ENCODE data around the gene CBX6.

The CBX6 gene

DNA sequence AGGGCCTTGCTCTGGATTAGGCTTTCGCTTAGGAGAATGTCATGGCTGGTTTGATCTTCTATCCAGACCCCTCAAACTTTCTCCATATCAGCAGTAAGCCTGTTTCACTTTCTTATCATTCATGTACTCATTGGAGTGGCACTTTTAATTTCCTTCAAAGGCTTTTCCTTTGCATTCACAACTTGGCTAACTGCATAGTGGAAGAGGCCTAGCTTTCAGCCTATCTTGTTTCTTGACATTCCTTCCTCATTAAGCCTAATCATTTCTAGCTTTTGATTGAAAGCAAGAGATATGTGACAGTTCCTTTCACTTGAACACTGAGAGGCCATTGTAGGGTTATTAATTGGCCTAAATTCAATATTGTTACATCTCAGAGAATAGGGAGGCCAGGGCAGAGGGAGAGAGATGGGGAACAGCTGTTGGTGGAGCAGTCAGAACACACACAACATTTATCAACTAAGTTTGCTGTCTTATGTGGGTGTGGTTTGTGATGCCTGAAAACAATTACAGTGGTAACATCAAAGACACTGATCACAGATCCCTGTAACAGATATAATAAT is 47.7 kb upstream of the CBX6 start:
- H3K4me1 ChIP-seq (ENCODE audit: insufficient read depth, low read length) = no peaks in the 10 kb centered on the region
- no peaks in the 10 kb centered on the region; the same call in 1 of the 2 replicates for H4K20me1 ChIP-seq (ENCODE audit: insufficient read depth, low read length)
- no peak overlapping the region for H3K4me2 ChIP-seq (ENCODE audit: insufficient read depth, low read length)
- H3K4me3 ChIP-seq (ENCODE audit: low read depth in 1 of 2, low read length in 2 of 2) = no peak overlapping the region
- no peak overlapping the region for H2AFZ ChIP-seq (ENCODE audit: low read depth, low read length)
- ATAC-seq (ENCODE audit: insufficient read depth, low read depth) (no peak), DNase-seq (no peak)
- no peaks in the 10 kb centered on the region for H3K9me3 ChIP-seq (ENCODE audit: insufficient read depth, low read length, severe bottlenecking)
- H3K79me2 ChIP-seq (ENCODE audit: insufficient read depth, low read length) = no peaks in the 10 kb centered on the region
- H3K27me3 ChIP-seq (ENCODE audit: insufficient read depth, low read length, poor library complexity) = no peaks in the 10 kb centered on the region
- no peak overlapping the region for H3K9ac ChIP-seq (ENCODE audit: low read depth, low read length)
- no peak for TF ChIP-seq EZH2 (IDR thresholded peaks at IDR 0.05; ENCODE audit: borderline replicate concordance, low read depth, low read length, severe bottlenecking)
- TF ChIP-seq, protein P1, sequence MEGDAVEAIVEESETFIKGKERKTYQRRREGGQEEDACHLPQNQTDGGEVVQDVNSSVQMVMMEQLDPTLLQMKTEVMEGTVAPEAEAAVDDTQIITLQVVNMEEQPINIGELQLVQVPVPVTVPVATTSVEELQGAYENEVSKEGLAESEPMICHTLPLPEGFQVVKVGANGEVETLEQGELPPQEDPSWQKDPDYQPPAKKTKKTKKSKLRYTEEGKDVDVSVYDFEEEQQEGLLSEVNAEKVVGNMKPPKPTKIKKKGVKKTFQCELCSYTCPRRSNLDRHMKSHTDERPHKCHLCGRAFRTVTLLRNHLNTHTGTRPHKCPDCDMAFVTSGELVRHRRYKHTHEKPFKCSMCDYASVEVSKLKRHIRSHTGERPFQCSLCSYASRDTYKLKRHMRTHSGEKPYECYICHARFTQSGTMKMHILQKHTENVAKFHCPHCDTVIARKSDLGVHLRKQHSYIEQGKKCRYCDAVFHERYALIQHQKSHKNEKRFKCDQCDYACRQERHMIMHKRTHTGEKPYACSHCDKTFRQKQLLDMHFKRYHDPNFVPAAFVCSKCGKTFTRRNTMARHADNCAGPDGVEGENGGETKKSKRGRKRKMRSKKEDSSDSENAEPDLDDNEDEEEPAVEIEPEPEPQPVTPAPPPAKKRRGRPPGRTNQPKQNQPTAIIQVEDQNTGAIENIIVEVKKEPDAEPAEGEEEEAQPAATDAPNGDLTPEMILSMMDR (IDR thresholded peaks at IDR 0.05; ENCODE audit: borderline replicate concordance, extremely low read depth, low read length, poor library complexity, severe bottlenecking) = no peak
- no peak overlapping the region for H3K27ac ChIP-seq (ENCODE audit: low read length)
- no peaks in the 10 kb centered on the region for H3K36me3 ChIP-seq (ENCODE audit: insufficient read depth, low read length)

DNA sequence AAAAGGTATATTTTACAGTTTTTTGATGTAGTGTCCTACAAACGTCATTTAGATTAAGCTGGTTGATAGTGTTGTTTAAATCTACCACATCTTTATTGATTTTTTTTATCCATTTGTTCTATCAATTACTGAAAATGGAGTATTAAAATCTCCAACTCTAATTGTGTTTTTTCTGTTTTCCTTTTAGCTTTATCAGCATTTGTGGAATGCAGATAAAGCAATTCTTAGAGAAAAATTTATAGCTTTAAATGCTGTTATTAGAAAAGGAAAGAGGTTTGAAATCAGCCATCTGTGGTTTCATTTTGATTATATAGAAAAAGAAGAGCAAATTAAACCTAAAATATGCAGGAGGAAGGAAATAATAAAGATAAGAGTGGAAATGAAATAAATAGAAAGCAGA is 39.4 kb upstream of the CBX6 start:
- no peak for TF ChIP-seq EZH2 (IDR thresholded peaks at IDR 0.05; ENCODE audit: borderline replicate concordance, low read depth, low read length, severe bottlenecking)
- TF ChIP-seq, protein P1 (IDR thresholded peaks at IDR 0.05; ENCODE audit: borderline replicate concordance, extremely low read depth, low read length, poor library complexity, severe bottlenecking) = no peak
- Histone ChIP-seq H3K4me1 (ENCODE audit: insufficient read depth, low read length) (no peaks in the 10 kb centered on the region), H3K9ac (ENCODE audit: low read depth, low read length) (no peak overlapping the region), H3K4me3 (ENCODE audit: low read depth in 1 of 2, low read length in 2 of 2) (no peak overlapping the region), H3K9me3 (ENCODE audit: insufficient read depth, low read length, severe bottlenecking) (no peaks in the 10 kb centered on the region), H3K4me2 (ENCODE audit: insufficient read depth, low read length) (no peak overlapping the region), H4K20me1 (ENCODE audit: insufficient read depth, low read length) (no peaks in the 10 kb centered on the region), H3K27ac (ENCODE audit: low read length) (no peak overlapping the region), H2AFZ (ENCODE audit: low read depth, low read length) (no peak overlapping the region), H3K79me2 (ENCODE audit: insufficient read depth, low read length) (no peaks in the 10 kb centered on the region), H3K27me3 (ENCODE audit: insufficient read depth, low read length, poor library complexity) (peaks cover 5% of the 10 kb centered on the region), H3K36me3 (ENCODE audit: insufficient read depth, low read length) (no peaks in the 10 kb centered on the region)
- ATAC-seq (ENCODE audit: insufficient read depth, low read depth) (no peak), DNase-seq (no peak)

DNA sequence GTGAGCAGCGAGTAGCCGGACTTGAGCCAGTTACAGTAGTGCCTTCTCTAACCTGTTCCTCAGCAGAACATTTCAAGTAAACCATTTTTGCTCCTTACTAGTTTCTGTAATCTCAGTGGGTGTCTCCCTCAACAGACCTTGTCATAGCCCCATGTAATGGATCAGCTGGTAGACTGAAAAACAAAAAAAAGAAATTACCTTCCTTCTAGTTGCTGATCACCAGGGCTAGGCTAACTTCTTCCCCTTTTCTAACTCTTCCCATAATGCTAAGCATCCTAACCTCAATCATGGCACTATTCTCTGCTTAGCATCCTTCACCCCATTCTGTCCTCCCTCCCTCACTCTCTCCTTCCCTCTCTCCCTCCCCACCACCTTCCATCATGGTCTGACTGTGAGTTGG is 35.8 kb upstream of the CBX6 start:
- Histone ChIP-seq H2AFZ (ENCODE audit: low read depth, low read length) (no peak overlapping the region), H3K79me2 (ENCODE audit: insufficient read depth, low read length) (no peaks in the 10 kb centered on the region), H3K36me3 (ENCODE audit: insufficient read depth, low read length) (no peaks in the 10 kb centered on the region), H3K4me3 (ENCODE audit: low read depth in 1 of 2, low read length in 2 of 2) (no peak overlapping the region), H3K4me2 (ENCODE audit: insufficient read depth, low read length) (no peak overlapping the region), H3K9me3 (ENCODE audit: insufficient read depth, low read length, severe bottlenecking) (peaks cover 23% of the 10 kb centered on the region), H3K27me3 (ENCODE audit: insufficient read depth, low read length, poor library complexity) (peaks cover 5% of the 10 kb centered on the region), H3K27ac (ENCODE audit: low read length) (no peak overlapping the region), H3K4me1 (ENCODE audit: insufficient read depth, low read length) (0 out of 2 replicates have a peak, but pooled peaks cover under 1% of the 10 kb centered on the region), H3K9ac (ENCODE audit: low read depth, low read length) (no peak overlapping the region), H4K20me1 (ENCODE audit: insufficient read depth, low read length) (no peaks in the 10 kb centered on the region)
- DNase-seq (no peak), ATAC-seq (ENCODE audit: insufficient read depth, low read depth) (no peak)
- no peak for TF ChIP-seq EZH2 (IDR thresholded peaks at IDR 0.05; ENCODE audit: borderline replicate concordance, low read depth, low read length, severe bottlenecking)
- TF ChIP-seq, protein P1 (IDR thresholded peaks at IDR 0.05; ENCODE audit: borderline replicate concordance, extremely low read depth, low read length, poor library complexity, severe bottlenecking) = no peak
